ENCODE data around the gene MMP15. TPM values are rescaled to one million over a fixed set of nuclear protein-coding genes. Genes with fewer than 3 reads are reported as not detected.
A peak's percentile ranks its signal among the peaks of the same experiment; 100 is the strongest.

Gene MMP15
- total and polyA plus RNA-seq, 11 donors: 22.1 to 84.7 (median 60.8) TPM

GRCh38 chr16:58057121-58057520, 31.6 kb downstream of the MMP15 start:
- Histone ChIP-seq H3K27ac (no peak overlapping the region), H3K27me3 (no peaks in the 10 kb centered on the region), H3K4me3 (no peak overlapping the region), H3K4me1 (peaks cover 0 to 5% (median 0%) of the 10 kb centered on the region in 12 donors), H3K9me3 (no peaks in the 10 kb centered on the region), H3K36me3 (no peaks in the 10 kb centered on the region)
- DNase-seq (no peak), ATAC-seq (no peak)
- WGBS, 4 donors: 61 to 81% (median 74%) methylated on average over 5 of the region's 5 CpGs
- TF ChIP-seq, protein P1, sequence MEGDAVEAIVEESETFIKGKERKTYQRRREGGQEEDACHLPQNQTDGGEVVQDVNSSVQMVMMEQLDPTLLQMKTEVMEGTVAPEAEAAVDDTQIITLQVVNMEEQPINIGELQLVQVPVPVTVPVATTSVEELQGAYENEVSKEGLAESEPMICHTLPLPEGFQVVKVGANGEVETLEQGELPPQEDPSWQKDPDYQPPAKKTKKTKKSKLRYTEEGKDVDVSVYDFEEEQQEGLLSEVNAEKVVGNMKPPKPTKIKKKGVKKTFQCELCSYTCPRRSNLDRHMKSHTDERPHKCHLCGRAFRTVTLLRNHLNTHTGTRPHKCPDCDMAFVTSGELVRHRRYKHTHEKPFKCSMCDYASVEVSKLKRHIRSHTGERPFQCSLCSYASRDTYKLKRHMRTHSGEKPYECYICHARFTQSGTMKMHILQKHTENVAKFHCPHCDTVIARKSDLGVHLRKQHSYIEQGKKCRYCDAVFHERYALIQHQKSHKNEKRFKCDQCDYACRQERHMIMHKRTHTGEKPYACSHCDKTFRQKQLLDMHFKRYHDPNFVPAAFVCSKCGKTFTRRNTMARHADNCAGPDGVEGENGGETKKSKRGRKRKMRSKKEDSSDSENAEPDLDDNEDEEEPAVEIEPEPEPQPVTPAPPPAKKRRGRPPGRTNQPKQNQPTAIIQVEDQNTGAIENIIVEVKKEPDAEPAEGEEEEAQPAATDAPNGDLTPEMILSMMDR (IDR thresholded peaks at IDR 0.05): no peak
- no peak for TF ChIP-seq POLR2A (IDR thresholded peaks at IDR 0.05)
- intact Hi-C loops (cut with DNase I): no loop called here

GRCh38 chr16:58057784-58058183, 32.2 kb downstream of the MMP15 start:
- DNase-seq: no peak
- WGBS, 4 donors: 81 to 88% (median 85%) methylated on average over 3 of the region's 3 CpGs
- no peaks in the 10 kb centered on the region for H3K9me3 ChIP-seq

DNA sequence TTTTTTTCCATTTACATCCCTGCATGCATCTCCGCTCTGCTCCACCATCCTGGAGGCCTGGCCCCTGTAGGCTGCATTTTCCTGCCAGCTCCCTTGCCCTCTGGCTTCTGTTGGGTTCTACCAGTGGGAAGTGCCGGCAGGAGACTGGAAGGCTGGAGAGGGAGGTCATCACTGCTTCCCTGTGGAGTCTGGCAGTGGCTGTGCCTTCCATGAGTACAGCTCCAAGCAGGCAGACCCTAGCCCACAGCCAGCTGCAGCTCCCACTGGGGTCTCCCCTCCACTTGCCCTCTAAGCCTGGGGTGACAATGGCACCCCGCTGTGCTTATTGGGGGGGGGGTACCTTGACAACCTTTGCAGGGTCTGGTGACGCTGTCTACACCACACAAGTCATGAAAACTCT, 37.3 kb downstream of the MMP15 start:
- WGBS, 4 donors: 83 to 92% (median 90%) methylated on average over 3 to 4 of the region's 4 CpGs
- TF ChIP-seq, protein P1 (IDR thresholded peaks at IDR 0.05): no peak
- TF ChIP-seq POLR2A (IDR thresholded peaks at IDR 0.05): no peak
- peaks cover 0 to 31% (median 7%) of the 10 kb centered on the region in 12 donors for H3K4me1 ChIP-seq
- intact Hi-C loops (cut with DNase I): no loop called here
- no peaks in the 10 kb centered on the region for H3K27me3 ChIP-seq
- H3K36me3 ChIP-seq: no peaks in the 10 kb centered on the region
- no peaks in the 10 kb centered on the region for H3K9me3 ChIP-seq
- ATAC-seq (peak in 2 of 4 donors; percentile 13 to 27), DNase-seq (no peak)
- H3K27ac ChIP-seq: peak overlapping the region in 1 of 12 donors; percentile 37
- H3K4me3 ChIP-seq: no peak overlapping the region

More at GRCh38 chr16:58057784-58058183, 32.2 kb downstream of the MMP15 start:
- Histone ChIP-seq H3K27ac (no peak overlapping the region), H3K36me3 (no peaks in the 10 kb centered on the region), H3K4me3 (no peak overlapping the region), H3K27me3 (no peaks in the 10 kb centered on the region), H3K4me1 (peaks cover 0 to 5% (median 0%) of the 10 kb centered on the region in 12 donors)
- no peak for ATAC-seq
- no peak for TF ChIP-seq POLR2A (IDR thresholded peaks at IDR 0.05)
- TF ChIP-seq, protein P1 (IDR thresholded peaks at IDR 0.05): no peak
- intact Hi-C loops (cut with DNase I): no loop called here

GRCh38 chr16:58063377-58064076, 38.0 kb downstream of the MMP15 start:
- Histone ChIP-seq H3K4me3 (no peak overlapping the region), H3K27ac (peak overlapping the region in 1 of 12 donors; percentile 37), H3K36me3 (no peaks in the 10 kb centered on the region), H3K27me3 (no peaks in the 10 kb centered on the region), H3K4me1 (peaks cover 0 to 31% (median 7%) of the 10 kb centered on the region in 12 donors), H3K9me3 (no peaks in the 10 kb centered on the region)
- TF ChIP-seq, protein P1 (IDR thresholded peaks at IDR 0.05): no peak
- TF ChIP-seq POLR2A (IDR thresholded peaks at IDR 0.05): no peak
- DNase-seq: no peak
- peak in 3 of 4 donors; percentile 38 to 58 (median 56) for ATAC-seq
- 22 to 40% (median 28%) methylated on average over 6 to 8 of the region's 8 CpGs for WGBS, 4 donors
- intact Hi-C loops (cut with DNase I): no loop called here

Measured in heart left ventricle (tissue), 16 donors.